ENCODE results near the gene IL23R.
"Not testable (repeated sequence)": the region's sequence is repeated elsewhere in the genome, so short reads cannot be mapped to it uniquely, and the experiment has no call there.

Gene IL23R

DNA sequence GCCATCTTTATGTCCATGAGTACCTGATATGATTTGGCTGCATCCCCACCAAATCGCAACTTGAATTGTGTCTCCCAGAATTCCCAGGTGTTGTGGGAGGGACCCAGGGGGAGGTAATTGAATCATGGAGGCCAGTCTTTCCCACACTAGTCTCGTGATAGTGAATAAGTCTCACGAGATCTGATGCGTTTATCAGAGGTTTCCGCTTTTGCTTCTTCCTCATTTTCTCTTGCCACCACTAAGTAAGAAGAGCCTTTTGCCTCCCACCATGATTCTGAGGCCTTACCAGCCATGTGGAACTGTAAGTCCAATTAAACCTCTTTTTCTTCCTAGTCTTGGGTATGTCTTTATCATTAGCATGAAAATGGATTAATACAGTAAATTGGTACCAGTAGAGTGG, 41.1 kb downstream of the IL23R start:
- not testable (repeated sequence) for H3K79me1 ChIP-seq (replicated peaks; ENCODE audit: low read length, poor library complexity, severe bottlenecking); DNase-seq; H3K27me3 ChIP-seq (ENCODE audit: control insufficient read depth in 1 of 2, insufficient read depth in 1 of 2, low read length in 2 of 2); H3K14ac ChIP-seq (ENCODE audit: low read length in 2 of 2); H3K9ac ChIP-seq (ENCODE audit: low read length); H3K27ac ChIP-seq (ENCODE audit: low read length, poor library complexity, severe bottlenecking); H3K4me2 ChIP-seq (ENCODE audit: low read length, poor library complexity, severe bottlenecking); H3K4me3 ChIP-seq (ENCODE audit: insufficient read depth in 1 of 2, low read depth in 1 of 2, low read length in 2 of 2); H2BK120ac ChIP-seq (ENCODE audit: low read depth, low read length); H4K8ac ChIP-seq (ENCODE audit: low read length); H2AFZ ChIP-seq (ENCODE audit: low read depth, low read length); H3K9me3 ChIP-seq (ENCODE audit: control insufficient read depth, low read length); H2BK5ac ChIP-seq (ENCODE audit: low read depth, low read length, poor library complexity, severe bottlenecking); H2AK5ac ChIP-seq (ENCODE audit: low read length, severe bottlenecking); H2BK12ac ChIP-seq (ENCODE audit: low read length in 2 of 2); H4K91ac ChIP-seq (ENCODE audit: low read length); H3K18ac ChIP-seq (ENCODE audit: low read depth in 1 of 2, low read length in 2 of 2); H3K4ac ChIP-seq (ENCODE audit: low read depth in 1 of 2, low read length in 2 of 2); H3K23ac ChIP-seq (ENCODE audit: low read length in 2 of 2); H3K4me1 ChIP-seq (ENCODE audit: control insufficient read depth, insufficient read depth, low read depth, low read length); H2BK15ac ChIP-seq (ENCODE audit: low read depth, poor library complexity, severe bottlenecking); H3K36me3 ChIP-seq (ENCODE audit: control insufficient read depth in 1 of 2, insufficient read depth in 2 of 2, low read depth in 1 of 2, low read length in 2 of 2)
- 89% methylated on average over 5 of the region's 5 CpGs for WGBS

DNA sequence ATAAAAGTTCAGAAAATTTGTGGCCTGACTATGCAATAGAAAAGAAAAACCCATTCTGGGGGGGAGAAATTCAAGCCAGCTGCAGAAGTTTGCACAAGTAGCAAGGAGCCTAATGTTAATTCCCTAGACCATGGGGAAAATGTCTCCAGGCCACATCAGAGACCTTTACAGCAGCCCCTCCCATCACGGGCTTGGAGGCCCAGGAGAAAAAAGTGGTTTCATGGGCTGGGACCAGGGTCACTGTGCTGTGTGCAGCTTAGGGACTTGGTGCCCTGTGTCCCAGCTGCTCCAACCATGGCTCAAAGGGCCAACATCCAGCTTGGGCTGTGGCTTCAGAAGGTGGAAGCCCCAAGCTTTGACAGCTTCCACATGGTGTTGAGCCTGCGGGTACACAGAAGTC, 42.0 kb downstream of the IL23R start:
- 47% methylated on average over 2 of the region's 2 CpGs for WGBS

DNA sequence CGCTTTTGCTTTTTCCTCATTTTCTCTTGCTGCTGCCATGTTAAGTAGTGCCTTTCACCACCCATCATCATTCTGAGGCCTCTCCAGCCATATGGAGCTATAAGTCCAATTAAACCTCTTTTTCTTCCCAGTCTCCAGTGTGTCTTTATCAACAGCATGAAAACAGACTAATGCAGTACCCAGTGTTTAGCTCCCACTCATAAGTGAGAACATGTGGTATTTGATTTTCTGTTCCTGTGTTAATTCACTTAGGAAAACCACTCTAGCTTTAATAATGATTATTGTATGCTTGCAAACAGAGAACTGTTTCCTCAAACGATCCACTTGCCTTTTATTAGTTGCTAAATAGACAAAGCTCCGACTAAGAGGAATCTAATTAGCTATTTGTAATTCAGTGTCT, 43.3 kb downstream of the IL23R start:
- H3K18ac ChIP-seq (ENCODE audit: low read depth in 1 of 2, low read length in 2 of 2): no peak overlapping the region
- no peak overlapping the region for H2BK120ac ChIP-seq (ENCODE audit: low read depth, low read length)
- no peak overlapping the region for H4K91ac ChIP-seq (ENCODE audit: low read length)
- no peaks in the 10 kb centered on the region for H3K79me1 ChIP-seq (replicated peaks; ENCODE audit: low read length, poor library complexity, severe bottlenecking)
- no peak overlapping the region for H3K9ac ChIP-seq (ENCODE audit: low read length)
- H3K4me2 ChIP-seq (ENCODE audit: low read length, poor library complexity, severe bottlenecking): no peak overlapping the region
- H3K36me3 ChIP-seq (ENCODE audit: control insufficient read depth in 1 of 2, insufficient read depth in 2 of 2, low read depth in 1 of 2, low read length in 2 of 2): no peaks in the 10 kb centered on the region
- H3K27me3 ChIP-seq (ENCODE audit: control insufficient read depth in 1 of 2, insufficient read depth in 1 of 2, low read length in 2 of 2): no peaks in the 10 kb centered on the region
- H3K27ac ChIP-seq (ENCODE audit: low read length, poor library complexity, severe bottlenecking): no peak overlapping the region
- H3K4me3 ChIP-seq (ENCODE audit: insufficient read depth in 1 of 2, low read depth in 1 of 2, low read length in 2 of 2): no peak overlapping the region
- H2BK5ac ChIP-seq (ENCODE audit: low read depth, low read length, poor library complexity, severe bottlenecking): no peak overlapping the region
- no peak overlapping the region for H3K14ac ChIP-seq (ENCODE audit: low read length in 2 of 2)
- H4K8ac ChIP-seq (ENCODE audit: low read length): no peak overlapping the region
- no peaks in the 10 kb centered on the region for H3K9me3 ChIP-seq (ENCODE audit: control insufficient read depth, low read length)
- H3K4ac ChIP-seq (ENCODE audit: low read depth in 1 of 2, low read length in 2 of 2): no peak overlapping the region
- no peak overlapping the region for H2AFZ ChIP-seq (ENCODE audit: low read depth, low read length)
- no peak overlapping the region for H2AK5ac ChIP-seq (ENCODE audit: low read length, severe bottlenecking)
- H2BK12ac ChIP-seq (ENCODE audit: low read length in 2 of 2): no peak overlapping the region
- H3K23ac ChIP-seq (ENCODE audit: low read length in 2 of 2): no peak overlapping the region
- no peak overlapping the region for H2BK15ac ChIP-seq (ENCODE audit: low read depth, poor library complexity, severe bottlenecking)
- 100% methylated on average over 3 of the region's 3 CpGs for WGBS
- DNase-seq: no peak
- peaks cover 1% of the 10 kb centered on the region for H3K4me1 ChIP-seq (ENCODE audit: control insufficient read depth, insufficient read depth, low read depth, low read length)

More for the DNA sequence above, 42.0 kb downstream of the IL23R start:
- no peak overlapping the region for H2BK12ac ChIP-seq (ENCODE audit: low read length in 2 of 2)
- H2BK15ac ChIP-seq (ENCODE audit: low read depth, poor library complexity, severe bottlenecking): no peak overlapping the region
- H3K4me3 ChIP-seq (ENCODE audit: insufficient read depth in 1 of 2, low read depth in 1 of 2, low read length in 2 of 2): no peak overlapping the region
- no peak for DNase-seq
- no peak overlapping the region for H2BK120ac ChIP-seq (ENCODE audit: low read depth, low read length)
- H2BK5ac ChIP-seq (ENCODE audit: low read depth, low read length, poor library complexity, severe bottlenecking): no peak overlapping the region
- no peak overlapping the region for H3K23ac ChIP-seq (ENCODE audit: low read length in 2 of 2)
- H3K4ac ChIP-seq (ENCODE audit: low read depth in 1 of 2, low read length in 2 of 2): no peak overlapping the region
- no peak overlapping the region for H4K8ac ChIP-seq (ENCODE audit: low read length)
- no peak overlapping the region for H2AK5ac ChIP-seq (ENCODE audit: low read length, severe bottlenecking)
- no peak overlapping the region for H2AFZ ChIP-seq (ENCODE audit: low read depth, low read length)
- no peak overlapping the region for H3K9ac ChIP-seq (ENCODE audit: low read length)
- H3K9me3 ChIP-seq (ENCODE audit: control insufficient read depth, low read length): no peaks in the 10 kb centered on the region
- H3K14ac ChIP-seq (ENCODE audit: low read length in 2 of 2): no peak overlapping the region
- no peak overlapping the region for H3K4me2 ChIP-seq (ENCODE audit: low read length, poor library complexity, severe bottlenecking)
- H3K27me3 ChIP-seq (ENCODE audit: control insufficient read depth in 1 of 2, insufficient read depth in 1 of 2, low read length in 2 of 2): no peaks in the 10 kb centered on the region
- no peak overlapping the region for H3K18ac ChIP-seq (ENCODE audit: low read depth in 1 of 2, low read length in 2 of 2)
- no peak overlapping the region for H3K27ac ChIP-seq (ENCODE audit: low read length, poor library complexity, severe bottlenecking)
- no peaks in the 10 kb centered on the region for H3K4me1 ChIP-seq (ENCODE audit: control insufficient read depth, insufficient read depth, low read depth, low read length)
- H3K79me1 ChIP-seq (replicated peaks; ENCODE audit: low read length, poor library complexity, severe bottlenecking): no peaks in the 10 kb centered on the region
- H3K36me3 ChIP-seq (ENCODE audit: control insufficient read depth in 1 of 2, insufficient read depth in 2 of 2, low read depth in 1 of 2, low read length in 2 of 2): no peaks in the 10 kb centered on the region
- no peak overlapping the region for H4K91ac ChIP-seq (ENCODE audit: low read length)

DNA sequence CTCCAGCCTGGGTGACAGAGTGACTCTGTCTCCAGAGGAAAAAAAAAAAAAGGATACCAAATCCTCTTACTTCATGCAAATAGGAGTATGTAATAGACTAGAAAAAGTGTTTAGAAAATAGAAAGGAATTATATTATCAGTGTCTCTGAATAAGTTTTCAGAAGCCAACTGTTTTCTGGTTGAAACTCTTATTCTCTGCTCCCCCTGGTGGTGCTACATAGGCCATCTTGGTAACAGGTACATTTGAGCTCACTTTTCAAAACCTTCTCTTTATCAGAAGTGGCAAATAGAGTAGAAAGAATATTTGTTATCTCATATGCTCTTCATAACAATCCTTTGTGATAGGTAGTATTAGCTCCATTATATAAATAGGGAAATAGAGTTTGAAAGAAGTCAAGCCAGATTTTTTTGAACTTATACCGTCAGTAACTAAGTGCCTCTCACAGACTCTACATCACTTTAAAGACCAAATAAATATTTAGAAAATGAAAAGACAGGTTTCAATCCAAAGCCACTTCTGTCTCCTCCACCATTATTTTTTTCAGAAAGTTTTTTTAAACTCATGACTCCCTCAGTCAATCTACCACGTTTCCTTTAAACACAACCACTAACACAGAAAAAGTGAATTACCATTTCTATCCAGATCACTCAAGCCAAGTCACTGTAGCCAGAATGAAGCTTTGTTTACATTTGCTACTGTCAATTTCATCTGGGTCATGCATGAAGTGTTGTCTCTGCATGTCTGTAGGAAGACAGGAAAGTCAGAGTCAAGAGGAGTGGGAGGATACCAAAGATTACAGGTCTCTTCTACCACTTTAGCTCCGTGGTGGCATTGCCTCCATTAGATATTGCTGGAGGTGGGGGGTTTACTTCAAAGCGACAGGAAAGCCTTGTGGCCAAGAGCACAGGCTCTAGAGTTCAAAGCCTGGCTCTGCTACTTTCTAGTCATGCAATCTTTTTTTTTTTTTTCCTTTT, 45.6 kb downstream of the IL23R start:
- Histone ChIP-seq H2BK5ac (ENCODE audit: low read depth, low read length, poor library complexity, severe bottlenecking) (no peak overlapping the region), H3K4ac (ENCODE audit: low read depth in 1 of 2, low read length in 2 of 2) (no peak overlapping the region), H3K36me3 (ENCODE audit: control insufficient read depth in 1 of 2, insufficient read depth in 2 of 2, low read depth in 1 of 2, low read length in 2 of 2) (no peaks in the 10 kb centered on the region), H4K8ac (ENCODE audit: low read length) (no peak overlapping the region), H2BK120ac (ENCODE audit: low read depth, low read length) (no peak overlapping the region), H3K4me2 (ENCODE audit: low read length, poor library complexity, severe bottlenecking) (no peak overlapping the region), H2BK15ac (ENCODE audit: low read depth, poor library complexity, severe bottlenecking) (no peak overlapping the region), H2AFZ (ENCODE audit: low read depth, low read length) (no peak overlapping the region), H3K27ac (ENCODE audit: low read length, poor library complexity, severe bottlenecking) (no peak overlapping the region), H3K14ac (ENCODE audit: low read length in 2 of 2) (no peak overlapping the region), H3K9me3 (ENCODE audit: control insufficient read depth, low read length) (no peaks in the 10 kb centered on the region), H3K79me1 (replicated peaks; ENCODE audit: low read length, poor library complexity, severe bottlenecking) (no peaks in the 10 kb centered on the region), H2BK12ac (ENCODE audit: low read length in 2 of 2) (no peak overlapping the region), H3K9ac (ENCODE audit: low read length) (no peak overlapping the region), H3K4me1 (ENCODE audit: control insufficient read depth, insufficient read depth, low read depth, low read length) (peaks cover 3% of the 10 kb centered on the region), H3K18ac (ENCODE audit: low read depth in 1 of 2, low read length in 2 of 2) (no peak overlapping the region), H3K4me3 (ENCODE audit: insufficient read depth in 1 of 2, low read depth in 1 of 2, low read length in 2 of 2) (no peak overlapping the region), H3K23ac (ENCODE audit: low read length in 2 of 2) (no peak overlapping the region), H4K91ac (ENCODE audit: low read length) (no peak overlapping the region), H2AK5ac (ENCODE audit: low read length, severe bottlenecking) (no peak overlapping the region), H3K27me3 (ENCODE audit: control insufficient read depth in 1 of 2, insufficient read depth in 1 of 2, low read length in 2 of 2) (no peaks in the 10 kb centered on the region)
- 69% methylated on average over 4 of the region's 4 CpGs for whole genome bisulfite sequencing
- DNase-seq: peak; percentile 35

Data from mesenchymal stem cell (in vitro differentiated cells and primary cell).